Mononuclear cell (primary cell): ENCODE measurements around the gene KCP. TPM values are rescaled to one million over a fixed set of nuclear protein-coding genes. Genes with fewer than 3 reads are reported as not detected.
"Not testable (repeated sequence)": the region's sequence is repeated elsewhere in the genome, so short reads cannot be mapped to it uniquely, and the experiment has no call there.

ENCODE experiments used
- H3K27me3 ChIP-seq: 2 replicates; pipeline ENCODE4 v1.6.0; 2011; ENCODE audit warnings: low read length, control low read depth; ENCODE audit not compliant: insufficient read depth
- H3K4me1 ChIP-seq: 2 replicates; pipeline ENCODE4 v1.5.1; 2011; ENCODE audit warnings: mild to moderate bottlenecking, low read length, control low read depth; ENCODE audit not compliant: insufficient read depth
- H3K4me3 ChIP-seq: 2 replicates; pipeline ENCODE4 v1.5.1; 2011; ENCODE audit warnings: mild to moderate bottlenecking, low read length, moderate library complexity
- H3K9me3 ChIP-seq: 2 replicates; pipeline ENCODE4 v1.5.1; 2011; ENCODE audit warnings: low read depth, mild to moderate bottlenecking, control low read depth, low read length
- total RNA-seq: library from RNA; depleted of rRNA; stranded (reverse); fragments of >200 nt; gene quantifications from one replicate; pipeline ENCODE4 v1.2.3, GENCODE V29; 2012

Gene KCP
- total RNA-seq: 0.10 TPM

- Histone ChIP-seq H3K27me3 (peaks cover 31% of the 10 kb centered on the region), H3K4me3 (no peak within 1 kb of the TSS), H3K4me1 (peaks cover 4% of the 10 kb centered on the region), H3K9me3 (no peaks in the 10 kb centered on the region)
Measured at GRCh38 chr7:128910569-128910945, at the start of gene KCP. Gene KCP (minus strand): TSS chr7:128910709. CDS start chr7:128910676, 33 bp downstream.

- H3K27me3 ChIP-seq: no peaks in the 10 kb centered on the region
- no peak overlapping the region for H3K4me3 ChIP-seq
- H3K9me3 ChIP-seq: no peaks in the 10 kb centered on the region
- no peaks in the 10 kb centered on the region for H3K4me1 ChIP-seq
Measured at GRCh38 chr7:128959296-128959695, 48.8 kb upstream of the KCP start.

- H3K4me3 ChIP-seq: no peak overlapping the region
- H3K27me3 ChIP-seq: no peaks in the 10 kb centered on the region
- H3K4me1 ChIP-seq: peaks cover 4% of the 10 kb centered on the region
- H3K9me3 ChIP-seq: no peaks in the 10 kb centered on the region
Measured at GRCh38 chr7:128955981-128956380, 45.5 kb upstream of the KCP start.

- Histone ChIP-seq H3K27me3 (no peaks in the 10 kb centered on the region), H3K4me3 (no peak overlapping the region), H3K9me3 (no peaks in the 10 kb centered on the region), H3K4me1 (peaks cover 4% of the 10 kb centered on the region)
Measured at GRCh38 chr7:128954830-128955802, 44.6 kb upstream of the KCP start.

- Histone ChIP-seq H3K9me3 (no peaks in the 10 kb centered on the region), H3K27me3 (no peaks in the 10 kb centered on the region), H3K4me1 (peaks cover 10% of the 10 kb centered on the region), H3K4me3 (no peak overlapping the region)
Measured at GRCh38 chr7:128954150-128954549, 43.6 kb upstream of the KCP start.

GRCh38 chr7:128951296-128951695 is 40.8 kb upstream of the KCP start:
- H3K4me3 ChIP-seq: no peak overlapping the region
- H3K9me3 ChIP-seq: no peaks in the 10 kb centered on the region
- no peaks in the 10 kb centered on the region for H3K27me3 ChIP-seq
- H3K4me1 ChIP-seq: peaks cover 38% of the 10 kb centered on the region

- Histone ChIP-seq H3K4me3 (no peak overlapping the region), H3K9me3 (no peaks in the 10 kb centered on the region), H3K27me3 (no peaks in the 10 kb centered on the region), H3K4me1 (peaks cover 42% of the 10 kb centered on the region)
Measured at GRCh38 chr7:128948976-128949760, 38.7 kb upstream of the KCP start.

- H3K4me3 ChIP-seq: no peak overlapping the region
- no peaks in the 10 kb centered on the region for H3K9me3 ChIP-seq
- H3K4me1 ChIP-seq: peaks cover 46% of the 10 kb centered on the region
- no peaks in the 10 kb centered on the region for H3K27me3 ChIP-seq
Measured at GRCh38 chr7:128948312-128948973, 37.9 kb upstream of the KCP start.

- Histone ChIP-seq H3K4me1 (peaks cover 51% of the 10 kb centered on the region), H3K27me3 (no peaks in the 10 kb centered on the region), H3K9me3 (no peaks in the 10 kb centered on the region), H3K4me3 (no peak overlapping the region)
Measured at GRCh38 chr7:128947854-128948253, 37.3 kb upstream of the KCP start.

GRCh38 chr7:128946936-128947830 is 36.7 kb upstream of the KCP start:
- Histone ChIP-seq H3K27me3 (no peaks in the 10 kb centered on the region), H3K9me3 (no peaks in the 10 kb centered on the region), H3K4me1 (peaks cover 55% of the 10 kb centered on the region), H3K4me3 (no peak overlapping the region)

GRCh38 chr7:128945668-128946366 is 35.3 kb upstream of the KCP start:
- Histone ChIP-seq H3K27me3 (no peaks in the 10 kb centered on the region), H3K4me3 (no peak overlapping the region), H3K9me3 (no peaks in the 10 kb centered on the region), H3K4me1 (peaks cover 68% of the 10 kb centered on the region)

GRCh38 chr7:128944487-128945236 is 34.2 kb upstream of the KCP start:
- H3K27me3 ChIP-seq: no peaks in the 10 kb centered on the region
- no peaks in the 10 kb centered on the region for H3K9me3 ChIP-seq
- no peak overlapping the region for H3K4me3 ChIP-seq
- H3K4me1 ChIP-seq: peaks cover 78% of the 10 kb centered on the region

- not testable (repeated sequence) for H3K27me3 ChIP-seq, H3K4me3 ChIP-seq, H3K9me3 ChIP-seq
- H3K4me1 ChIP-seq: peaks cover 70% of the 10 kb centered on the region
Measured at GRCh38 chr7:128943251-128943650, 32.7 kb upstream of the KCP start.
